GM21723 (cell line): ENCODE measurements around the gene PLCB1.
"Not testable (repeated sequence)": the region's sequence is repeated elsewhere in the genome, so short reads cannot be mapped to it uniquely, and the experiment has no call there.

Source experiments
- ATAC-seq: cut with Tn5 transposase; IDR thresholded peaks from one replicate; pipeline ENCODE4 v1.9.1; 2021; ENCODE audit warnings: mild to moderate bottlenecking, moderate library complexity; ENCODE audit not compliant: unreplicated experiment

PLCB1 gene

DNA sequence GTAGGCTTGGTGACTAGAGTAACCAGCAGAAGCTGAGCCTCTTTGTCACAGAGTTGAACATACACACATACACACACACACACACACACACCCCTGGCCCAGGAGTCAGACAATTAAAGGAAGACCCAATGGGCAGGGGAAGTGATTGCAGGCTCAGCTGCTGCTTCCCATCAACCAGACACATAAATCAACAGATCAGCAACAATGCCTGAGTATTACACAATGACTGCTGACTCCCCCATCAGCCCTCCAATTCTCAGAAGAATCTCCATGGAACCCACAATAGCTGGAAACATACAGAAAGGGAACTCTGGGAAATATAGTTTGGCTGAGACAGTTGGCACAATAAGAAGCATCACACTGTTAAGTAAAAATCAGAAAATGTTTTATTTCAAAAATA lies 666.4 kb downstream of the PLCB1 start:
- no peak for ATAC-seq

- ATAC-seq = no peak
These were observed 668.0 kb downstream of the PLCB1 start for GRCh38 chr20:8800089-8800488.

- ATAC-seq = no peak
These were observed 669.6 kb downstream of the PLCB1 start for GRCh38 chr20:8801686-8802085.

DNA sequence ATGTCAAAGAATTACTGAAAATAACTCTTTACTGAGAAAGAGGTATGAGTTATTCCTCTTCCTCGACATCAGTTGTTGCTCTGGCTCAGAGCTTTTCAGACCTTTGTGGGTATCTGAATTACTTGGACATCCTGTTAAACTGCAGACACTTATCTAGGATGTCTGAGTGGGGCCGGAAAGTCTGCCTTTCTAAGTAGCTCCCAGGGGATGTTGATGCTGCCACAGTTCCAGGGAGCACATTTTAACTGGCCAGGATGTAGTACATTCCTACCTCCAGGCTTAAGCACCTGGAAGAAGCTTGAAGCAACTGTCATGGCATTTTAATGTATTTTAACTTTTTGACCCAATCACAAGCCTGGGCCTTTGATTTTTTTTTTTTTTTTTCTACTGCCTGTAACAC lies 671.0 kb downstream of the PLCB1 start:
- no peak for ATAC-seq

DNA sequence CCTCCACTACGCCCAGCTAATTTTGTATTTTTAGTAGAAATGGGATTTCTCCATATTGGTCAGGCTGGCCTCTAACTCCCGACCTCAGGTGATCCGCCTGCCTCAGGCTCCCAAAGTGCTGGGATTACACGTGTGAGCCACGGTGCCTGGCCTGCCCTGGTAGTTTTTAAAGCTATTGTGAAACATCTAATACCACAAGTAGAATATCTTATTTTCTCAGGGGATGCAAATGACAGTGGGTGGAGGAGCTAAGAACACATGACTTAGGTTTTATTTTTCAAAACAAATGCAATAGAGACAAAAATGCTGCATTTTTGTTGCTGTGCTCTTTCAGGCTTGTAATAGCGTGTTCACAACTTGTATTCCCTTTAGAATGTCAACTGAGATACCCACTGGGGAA lies 671.9 kb downstream of the PLCB1 start:
- ATAC-seq = no peak

- ATAC-seq = no peak
These were observed 673.8 kb downstream of the PLCB1 start for GRCh38 chr20:8805737-8806442.

GRCh38 chr20:8807480-8808201 lies 675.6 kb downstream of the PLCB1 start:
- ATAC-seq = no peak

- ATAC-seq = no peak
These were observed 676.1 kb downstream of the PLCB1 start for GRCh38 chr20:8808202-8808535.

DNA sequence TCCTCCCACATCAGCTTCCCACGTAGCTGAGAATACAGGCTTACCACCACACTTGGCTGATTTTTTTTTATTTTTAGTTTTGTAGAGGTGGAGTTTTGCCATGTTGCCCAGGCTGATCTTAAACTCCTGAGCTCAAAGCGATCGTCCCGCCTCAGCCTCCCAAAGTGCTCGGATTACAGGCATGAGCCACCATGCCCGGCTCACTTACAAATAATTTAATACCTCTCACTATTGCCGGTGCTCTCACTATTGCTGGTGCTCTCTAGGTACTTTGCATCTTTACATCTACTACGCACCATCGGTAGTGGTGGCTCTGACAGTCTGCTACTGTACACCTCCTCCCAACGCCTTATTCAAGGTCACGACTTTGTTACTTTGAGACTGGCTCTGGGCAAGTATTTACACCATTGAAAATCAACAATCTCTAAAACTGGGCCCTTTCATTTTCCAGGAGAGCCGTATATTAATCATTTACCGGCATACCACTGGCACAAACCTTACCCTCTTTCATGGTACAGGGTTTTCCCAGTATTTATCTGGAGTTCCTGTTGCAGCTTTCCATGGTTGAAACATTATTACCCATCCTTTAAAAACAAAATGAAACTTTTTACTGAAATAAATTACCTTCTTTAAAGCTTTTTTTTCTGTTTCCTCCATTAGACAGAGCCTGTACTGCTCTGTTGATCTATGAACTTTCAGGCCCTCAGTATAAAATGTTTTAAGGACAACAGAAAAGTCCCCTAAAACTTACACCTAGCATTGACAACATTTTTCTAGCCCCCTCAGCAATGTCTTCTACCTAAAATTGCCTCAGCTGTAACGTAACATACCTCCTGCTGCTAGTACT lies 677.3 kb downstream of the PLCB1 start:
- ATAC-seq = no peak

- ATAC-seq = no peak
These were observed 679.9 kb downstream of the PLCB1 start for GRCh38 chr20:8811801-8812594.

- no peak for ATAC-seq
These were observed 680.8 kb downstream of the PLCB1 start for GRCh38 chr20:8812817-8813216.

GRCh38 chr20:8815208-8815607 lies 683.1 kb downstream of the PLCB1 start:
- ATAC-seq = no peak

DNA sequence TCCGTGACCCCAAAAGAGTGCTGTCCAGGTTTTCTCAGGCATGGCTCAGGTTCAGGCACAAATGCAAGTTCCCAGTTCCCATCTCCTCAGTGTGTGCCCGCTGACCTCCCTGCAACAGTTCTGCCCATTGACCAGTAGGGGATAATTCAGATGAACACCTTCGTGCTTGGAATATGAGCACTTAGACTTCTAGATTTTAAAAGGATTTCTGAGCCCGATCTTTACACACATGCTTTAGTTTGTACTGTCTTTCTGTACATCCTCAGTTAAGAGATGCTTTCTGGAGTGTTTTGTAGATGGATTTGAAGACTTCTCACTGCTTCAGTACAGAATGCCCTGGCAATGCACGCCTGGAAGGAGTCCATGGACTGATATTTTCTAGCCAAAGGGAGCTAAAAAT lies 697.2 kb downstream of the PLCB1 start:
- no peak for ATAC-seq

DNA sequence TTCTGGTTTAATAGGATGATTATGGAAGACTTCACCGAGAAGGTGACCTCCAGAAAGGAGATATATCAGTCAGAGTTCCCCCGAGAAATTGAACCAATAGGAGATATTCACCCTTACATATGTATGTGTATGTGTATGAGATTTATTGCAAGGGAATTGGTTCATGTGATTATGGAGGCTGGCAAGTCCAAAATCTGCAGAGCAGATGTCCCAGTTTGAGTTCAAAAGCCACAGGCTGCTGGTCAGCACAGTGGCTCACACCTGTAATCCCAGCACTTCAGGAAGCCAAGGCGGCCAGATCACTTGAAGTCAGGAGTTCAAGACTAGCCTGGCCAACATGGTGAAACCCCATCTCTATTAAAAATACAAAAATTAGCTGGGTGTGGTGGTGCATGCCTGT lies 702.2 kb downstream of the PLCB1 start:
- ATAC-seq = not testable (repeated sequence)

DNA sequence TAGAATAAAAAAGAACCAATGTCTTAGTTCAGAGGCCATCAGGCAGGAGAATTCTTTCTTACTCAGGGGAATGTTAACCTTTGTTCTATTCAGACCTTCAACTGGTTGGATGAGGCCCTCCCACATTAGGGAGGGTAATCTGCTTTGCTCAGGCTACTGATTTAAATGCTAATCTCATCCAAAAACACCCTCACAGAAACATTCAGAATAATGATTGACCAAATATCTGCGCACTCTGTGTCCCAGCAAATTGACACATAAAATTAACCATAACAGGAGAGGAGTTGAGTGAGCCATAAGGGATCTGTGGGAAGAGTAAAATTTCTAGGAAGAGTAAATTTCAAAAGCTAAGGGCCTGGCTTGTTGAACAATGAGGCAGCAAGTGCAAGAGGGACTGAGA lies 702.8 kb downstream of the PLCB1 start:
- no peak for ATAC-seq

GRCh38 chr20:8837396-8837795 lies 705.3 kb downstream of the PLCB1 start:
- ATAC-seq = no peak

DNA sequence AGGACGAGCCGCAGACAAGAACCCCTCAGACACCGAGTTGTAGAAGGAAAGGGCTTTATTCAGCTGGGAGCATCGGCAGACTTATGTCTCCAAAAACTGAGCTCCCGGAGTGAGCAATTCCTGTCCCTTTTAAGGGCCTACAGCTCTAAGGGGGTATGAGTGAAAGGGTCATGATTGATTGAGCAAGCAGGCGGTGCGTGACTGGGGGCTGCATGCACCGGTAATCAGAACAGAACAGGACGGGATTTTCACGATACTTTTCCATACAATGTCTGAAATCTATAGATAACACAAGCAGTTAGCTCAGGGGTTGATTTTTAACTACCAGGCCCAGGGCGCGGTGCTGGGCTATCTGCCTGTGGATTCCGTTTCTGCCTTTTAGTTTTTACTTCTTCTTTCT lies 710.5 kb downstream of the PLCB1 start:
- ATAC-seq = no peak

- no peak for ATAC-seq
These were observed 712.1 kb downstream of the PLCB1 start for GRCh38 chr20:8844179-8844578.

GRCh38 chr20:8849990-8850389 lies 717.9 kb downstream of the PLCB1 start:
- no peak for ATAC-seq

DNA sequence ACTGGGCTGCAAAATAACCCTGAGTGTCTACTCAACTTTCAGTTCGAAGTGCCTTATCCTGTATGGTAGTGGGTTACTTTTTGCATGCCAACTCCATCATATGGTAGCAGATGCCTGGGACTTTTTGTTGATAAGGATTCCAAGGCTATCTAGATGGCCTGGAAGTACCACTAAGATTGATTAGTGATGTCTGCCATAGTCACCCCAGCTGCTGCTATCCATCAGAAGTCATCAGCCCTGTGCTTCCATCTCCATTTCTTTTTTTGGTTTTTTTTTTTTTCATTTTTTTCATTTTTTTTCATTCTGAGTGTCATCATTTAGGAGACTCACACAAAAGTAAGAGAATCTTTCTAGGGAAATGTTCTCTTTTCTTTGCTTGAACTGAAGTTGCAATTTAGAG lies 719.4 kb downstream of the PLCB1 start:
- no peak for ATAC-seq

GRCh38 chr20:8851919-8852318 lies 719.9 kb downstream of the PLCB1 start:
- not testable (repeated sequence) for ATAC-seq
